ENCODE measurements around the gene LINGO1. TPM values are rescaled to one million over a fixed set of nuclear protein-coding genes. Genes with fewer than 3 reads are reported as not detected.

The LINGO1 gene
- total and polyA plus RNA-seq, 2 of the 8 experiments (the other 6 are each of a cell fraction or from before 2014, with no cell fraction given), result 57.1 to 114 TPM

- Histone ChIP-seq H2BK120ac (replicated peaks; ENCODE audit: low read depth, low read length) (no peak overlapping the region), H3K23me2 (ENCODE audit: low read depth, low read length) (peaks cover 2% of the 10 kb centered on the region; the same call in 1 of the 2 replicates), H2AK5ac (ENCODE audit: low read depth, low read length) (no peak overlapping the region), H3K4me1 (replicated peaks in 1 of 4; ENCODE audit: control insufficient read depth in 3 of 4, insufficient read depth in 4 of 4, low read length in 3 of 4) (peaks cover 0 to 4% (median 1%) of the 10 kb centered on the region in 4 experiments; a peak in 5 of 7 replicates), H3K14ac (ENCODE audit: insufficient read length) (no peak overlapping the region), H3K4ac (replicated peaks; ENCODE audit: insufficient read length, low read depth, low read length) (no peak overlapping the region), H3K27me3 (replicated peaks in 1 of 4; ENCODE audit: control insufficient read depth in 3 of 4, extremely low read depth in 1 of 4, insufficient read depth in 3 of 4, low read length in 3 of 4) (no peaks in the 10 kb centered on the region), H3K18ac (ENCODE audit: extremely low read depth, low read length) (no peak overlapping the region), H3K23ac (ENCODE audit: insufficient read length) (no peak overlapping the region), H3K9ac (replicated peaks in 1 of 4; ENCODE audit: extremely low read depth in 1 of 4, low read depth in 3 of 4, low read length in 3 of 4) (0 out of 7 replicates have a peak overlapping the region, but pooled peaks of 1 of the 4 experiments have one; percentile 8), H2BK20ac (ENCODE audit: low read length) (no peak overlapping the region), H3K36me3 (ENCODE audit: control insufficient read depth in 2 of 4, insufficient read depth in 4 of 4, low read length in 3 of 4) (no peaks in the 10 kb centered on the region), H3K4me3 (ENCODE audit: extremely low read depth in 1 of 4, insufficient read depth in 2 of 4, low read depth in 3 of 4, low read length in 4 of 4) (no peak overlapping the region), H3K79me2 (ENCODE audit: control insufficient read depth in 1 of 2, insufficient read depth in 2 of 2, low read length in 2 of 2) (no peaks in the 10 kb centered on the region), H2AFZ (ENCODE audit: low read length) (no peak overlapping the region), H4K8ac (ENCODE audit: extremely low read depth, insufficient read depth, low read length) (no peak overlapping the region), H4K91ac (replicated peaks; ENCODE audit: insufficient read length, low read length) (no peak overlapping the region), H3K56ac (replicated peaks; ENCODE audit: insufficient read length, low read depth, low read length) (no peak overlapping the region), H3K4me2 (ENCODE audit: insufficient read depth in 1 of 2, low read depth in 2 of 2, low read length in 2 of 2) (no peak overlapping the region), H3K27ac (ENCODE audit: low read depth, low read length) (no peak overlapping the region), H4K20me1 (replicated peaks in 1 of 2; ENCODE audit: control insufficient read depth in 1 of 2, insufficient read depth in 2 of 2, low read length in 2 of 2) (no peaks in the 10 kb centered on the region), H2BK12ac (ENCODE audit: low read depth, low read length) (no peak overlapping the region), H2BK5ac (ENCODE audit: low read depth, low read length) (no peak overlapping the region), H4K5ac (ENCODE audit: insufficient read length, low read depth, low read length) (no peak overlapping the region), H3K79me1 (ENCODE audit: low read depth, low read length) (no peaks in the 10 kb centered on the region), H2BK15ac (ENCODE audit: low read length) (no peak overlapping the region), H3K9me3 (ENCODE audit: insufficient read depth in 2 of 2, low read depth in 1 of 2, low read length in 1 of 2) (no peaks in the 10 kb centered on the region)
- WGBS, 2 experiments (ENCODE audit: extremely low coverage in 1 of 2, insufficient coverage in 1 of 2, insufficient read length in 1 of 2, insufficient replicate concordance in 2 of 2, low coverage in 1 of 2, low lambda C conversion rate in 2 of 2, missing lambda C conversion rate in 1 of 2), result 88% methylated on average over 6 of the region's 6 CpGs; no CpG with 5 or more reads in 1 of the 2 experiments
- CTCF ChIA-PET (ENCODE audit: partially characterized antibody), result interaction anchor here (0.6 to 11.7 kb wide), 16 partner anchors 8 to 1637 kb away, joined by 3 to 74 read pairs (median 3); no protein-coding TSS in a partner anchor
- FAIRE-seq (no peak), DNase-seq (ENCODE audit: low read depth in 1 of 2, low spot score in 2 of 2) (no peak)
- TF ChIP-seq POLR2A (IDR thresholded peaks at IDR 0.05; ENCODE audit: control extremely low read depth in 1 of 2, low read depth in 2 of 2, low read length in 2 of 2) (no peak), RAD21 (IDR thresholded peaks at IDR 0.05 in 1 of 2, conservative IDR thresholded peaks at IDR 0.05 in 1 of 2; ENCODE audit: low read depth in 2 of 2, low read length in 2 of 2) (no peak), USF2 (IDR thresholded peaks at IDR 0.05; ENCODE audit: low read length) (no peak), KDM5A (IDR thresholded peaks at IDR 0.05; ENCODE audit: low read length) (no peak), SP2 (IDR thresholded peaks at IDR 0.05; ENCODE audit: low read length) (no peak), KDM4A (IDR thresholded peaks at IDR 0.05; ENCODE audit: low read depth, low read length, severe bottlenecking) (no peak)
- POLR2A ChIA-PET (ENCODE audit: partially characterized antibody), result interaction anchor here (1.4 kb wide), 1 partner anchor 59 kb away, joined by 3 read pairs; no protein-coding TSS in a partner anchor
Measured at GRCh38 chr15:77574521-77575202, 58.0 kb downstream of the LINGO1 start.

Data from H1 (cell line).